ENCODE data around the gene OR6S1.
A peak's percentile ranks its signal among the peaks of the same experiment; 100 is the strongest.
"Not testable (repeated sequence)": the region's sequence is repeated elsewhere in the genome, so short reads cannot be mapped to it uniquely, and the experiment has no call there.

Gene OR6S1

GRCh38 chr14:20667957-20668356, 26.5 kb upstream of the OR6S1 start:
- DNase-seq, result no peak

GRCh38 chr14:20666400-20666961, 25.0 kb upstream of the OR6S1 start:
- not testable (repeated sequence) for DNase-seq

GRCh38 chr14:20662968-20663732, 21.7 kb upstream of the OR6S1 start:
- no peak for DNase-seq

DNA sequence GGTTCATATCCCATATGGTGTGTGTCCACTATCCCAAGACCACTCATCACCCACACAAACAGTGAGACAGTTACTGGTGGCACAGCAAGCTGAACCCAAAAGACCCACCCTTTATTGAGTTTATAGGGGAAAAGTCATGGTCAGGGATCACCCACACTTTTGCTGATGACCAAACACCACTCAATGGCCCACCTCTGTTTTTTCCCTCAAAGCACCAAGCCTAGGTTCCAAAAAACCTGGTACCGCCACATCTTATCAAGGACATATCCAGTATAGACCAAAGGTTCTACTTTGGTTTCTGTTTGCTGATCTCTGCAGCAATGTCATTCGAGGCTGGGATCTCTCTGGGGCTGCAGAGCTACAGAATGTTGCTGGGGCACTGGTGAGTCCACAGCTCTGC, 19.7 kb upstream of the OR6S1 start:
- DNase-seq, result no peak

- no peak for DNase-seq
Measured at GRCh38 chr14:20659813-20660395, 18.4 kb upstream of the OR6S1 start.

GRCh38 chr14:20659336-20659735, 17.8 kb upstream of the OR6S1 start:
- DNase-seq, result no peak

DNA sequence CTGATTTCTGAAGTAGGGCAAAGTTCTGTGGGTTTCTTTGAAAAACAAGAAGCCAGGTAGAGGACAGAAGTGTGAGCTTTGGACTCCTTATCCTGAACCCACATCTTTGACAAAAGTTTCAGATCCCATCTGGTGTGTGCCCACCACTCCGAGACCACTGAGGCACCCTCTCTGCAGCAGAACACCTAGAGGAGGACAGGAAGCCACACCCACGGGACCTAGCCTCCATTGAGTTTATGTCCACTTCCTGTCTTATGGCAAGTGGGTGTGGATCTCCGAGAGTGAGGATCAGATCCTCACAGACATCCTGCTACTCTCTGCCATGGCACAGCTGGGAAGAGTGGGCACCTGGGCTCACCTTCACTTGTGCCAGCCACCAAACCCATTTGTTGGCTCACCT, 16.8 kb upstream of the OR6S1 start:
- DNase-seq, result no peak

GRCh38 chr14:20657216-20658211, 16.0 kb upstream of the OR6S1 start:
- DNase-seq, result no peak

- DNase-seq, result no peak
Measured at GRCh38 chr14:20656274-20656673, 14.8 kb upstream of the OR6S1 start.

- no peak for DNase-seq
Measured at GRCh38 chr14:20655851-20656250, 14.4 kb upstream of the OR6S1 start.

GRCh38 chr14:20652996-20653975, 11.8 kb upstream of the OR6S1 start:
- DNase-seq, result no peak

DNA sequence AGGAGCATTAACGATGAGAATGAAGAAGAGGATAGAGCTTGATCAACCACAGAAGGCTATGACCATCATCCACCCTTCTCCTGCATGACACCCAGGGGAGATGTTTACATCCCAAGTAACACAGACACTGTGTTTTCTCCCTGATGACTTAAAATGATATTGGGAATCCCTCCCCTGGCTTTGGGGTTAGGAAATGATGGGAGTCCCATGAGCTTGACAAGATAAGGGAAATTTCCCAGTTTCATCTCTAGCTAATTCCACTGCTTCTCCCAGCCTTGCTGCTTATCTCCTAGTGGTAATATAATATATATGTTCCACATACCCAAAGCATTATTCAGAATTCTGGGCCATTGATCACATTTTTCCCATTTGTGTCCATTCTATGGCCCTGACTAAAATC, 4.0 kb upstream of the OR6S1 start:
- DNase-seq, result no peak

GRCh38 chr14:20644520-20644919, 3.0 kb upstream of the OR6S1 start:
- no peak for DNase-seq

DNA sequence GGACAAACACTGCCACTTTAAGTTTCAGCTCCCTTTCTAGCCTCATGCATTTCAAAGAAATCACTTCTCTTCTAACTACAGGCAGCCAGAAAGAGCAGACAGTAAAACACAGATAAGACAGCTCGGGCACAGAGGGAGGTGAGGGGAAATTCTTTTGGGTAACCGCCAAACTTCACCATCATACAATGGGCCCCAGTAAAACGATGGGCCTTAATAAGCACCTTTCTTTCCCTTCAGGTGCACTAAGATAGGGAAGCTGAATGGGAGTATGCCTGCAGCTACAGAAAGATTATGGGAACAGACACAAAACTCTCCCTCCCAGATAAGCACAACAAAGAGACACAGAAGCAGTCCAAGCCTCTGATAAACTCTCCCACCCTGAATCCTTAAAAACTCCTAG, 1.3 kb upstream of the OR6S1 start:
- DNase-seq, result not testable (repeated sequence)

- DNase-seq, result no peak
Measured at GRCh38 chr14:20642182-20642581, 691 bp upstream of the OR6S1 start.

DNA sequence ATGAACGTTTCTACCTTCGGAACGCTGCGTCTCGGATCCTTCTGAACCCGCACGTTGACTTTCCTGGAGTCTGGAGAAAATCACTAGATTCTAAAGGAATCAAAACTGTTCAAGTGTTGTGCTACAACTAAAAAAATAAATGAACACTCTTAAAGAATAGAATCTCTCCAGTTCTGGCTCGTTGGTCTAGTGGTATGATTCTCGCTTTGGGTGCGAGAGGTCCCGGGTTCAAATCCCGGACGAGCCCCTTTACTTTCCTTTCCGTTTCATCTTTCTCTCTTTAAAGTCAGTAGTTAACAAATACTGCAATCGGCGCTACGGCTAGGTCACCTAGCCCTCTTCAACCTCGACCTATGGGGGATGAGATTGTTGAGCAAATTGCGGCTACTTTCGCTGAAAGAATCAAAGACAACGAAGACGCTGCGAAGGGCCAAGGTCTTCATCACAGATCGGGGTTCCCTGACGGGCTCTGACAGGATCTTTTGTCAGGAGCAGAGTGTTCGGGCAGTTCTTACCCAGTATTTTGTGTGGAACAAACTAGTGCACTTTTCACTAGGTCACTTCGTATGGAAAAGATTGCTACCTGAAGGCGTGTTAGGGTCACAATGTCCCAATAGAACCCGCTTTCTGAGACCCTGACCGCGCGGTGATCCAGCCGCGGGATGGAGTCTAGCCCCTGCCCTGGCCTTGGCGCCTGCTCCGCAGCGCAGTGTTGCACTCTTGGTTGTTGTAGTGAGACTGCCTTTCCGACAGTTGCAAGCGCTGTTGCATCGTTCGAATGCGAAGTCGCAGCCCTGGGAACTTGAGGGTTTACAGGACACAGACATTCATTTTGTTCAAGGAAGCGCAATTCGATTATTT, 8.4 kb downstream of the OR6S1 start:
- peak; percentile 43 for DNase-seq

DNA sequence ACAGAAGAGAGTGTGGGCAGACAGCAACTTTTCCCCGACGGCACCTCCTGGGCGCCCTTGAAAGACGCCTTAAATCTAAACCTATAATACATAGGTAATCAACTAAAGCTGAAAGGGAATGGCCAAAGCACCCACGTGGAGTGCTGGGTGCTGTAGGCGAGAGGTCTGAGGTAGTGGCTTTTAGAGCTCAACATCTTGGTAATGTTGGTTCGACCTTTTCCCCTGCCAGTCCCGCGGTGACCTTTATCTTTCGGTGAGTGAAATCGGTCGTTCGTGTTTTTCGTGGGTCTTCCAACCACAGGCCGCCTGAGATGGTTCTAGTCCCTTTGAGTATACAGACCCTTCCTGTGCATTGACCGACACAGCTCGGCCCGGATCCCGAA, 9.1 kb downstream of the OR6S1 start:
- no peak for DNase-seq

- peak; percentile 8 for DNase-seq
Measured at GRCh38 chr14:20631880-20632389, 9.6 kb downstream of the OR6S1 start.

- DNase-seq, result no peak
Measured at GRCh38 chr14:20631023-20631879, 10.2 kb downstream of the OR6S1 start.

All from amniotic stem cell (primary cell).